CD14-positive monocyte (primary cell): Measurements from ENCODE around the gene MICALL2. TPM values are rescaled to one million over a fixed set of nuclear protein-coding genes. Genes with fewer than 3 reads are reported as not detected.

ENCODE experiments used
- DNase-seq, 3 donors: peaks; one replicate each; pipeline ENCODE4 v3.0.0-alpha.2; 2011 to 2022
- H2AFZ ChIP-seq: 2 replicates; pipeline ENCODE4 v1.6.0; 2012; ENCODE audit warnings: mild to moderate bottlenecking, low read depth, low read length, inconsistent platforms; ENCODE audit not compliant: insufficient read depth, poor library complexity, severe bottlenecking
- H3K27ac ChIP-seq, 2 donors: 1 replicate in 1 of 2; 2 replicates in 1 of 2; pipeline ENCODE4 v1.5.1; 2012 to 2013; ENCODE audit warnings: low read length in 2 of 2, control low read depth in 1 of 2, inconsistent platforms in 1 of 2, low read depth in 1 of 2, mild to moderate bottlenecking in 1 of 2
- H3K27me3 ChIP-seq, 2 donors: one replicate each; pipeline versions ENCODE4 v1.6.0 to v1.6.1; 2011 to 2013; ENCODE audit warnings: low read length in 2 of 2; ENCODE audit not compliant: control insufficient read depth in 2 of 2, insufficient read depth in 2 of 2
- H3K36me3 ChIP-seq, 2 donors: replicated peaks in 1 of 2; 1 replicate in 1 of 2; 2 replicates in 1 of 2; pipeline versions ENCODE4 v1.5.1 to v1.6.1; 2012 to 2013; ENCODE audit warnings: low read length in 2 of 2, control low read depth in 1 of 2, inconsistent platforms in 1 of 2, mild to moderate bottlenecking in 1 of 2; ENCODE audit not compliant: insufficient read depth in 2 of 2, control insufficient read depth in 1 of 2
- H3K4me1 ChIP-seq, 2 donors: 1 replicate in 1 of 2; 2 replicates in 1 of 2; pipeline versions ENCODE4 v1.5.1 to v1.6.1; 2012 to 2013; ENCODE audit warnings: low read length in 2 of 2, control low read depth in 1 of 2, inconsistent platforms in 1 of 2, mild to moderate bottlenecking in 1 of 2, moderate library complexity in 1 of 2; ENCODE audit not compliant: insufficient read depth in 2 of 2, control insufficient read depth in 1 of 2
- H3K4me2 ChIP-seq: replicated peaks from 2 replicates; pipeline ENCODE3; 2012; ENCODE audit warnings: low read length, moderate library complexity, mild to moderate bottlenecking; ENCODE audit not compliant: poor library complexity, severe bottlenecking; ENCODE audit errors: extremely low read depth
- H3K4me3 ChIP-seq, 3 experiments: fragments of 200-600 bp in 1 of 3; sonication (generic) in 1 of 3; replicated peaks in 1 of 3; 1 replicate in 2 of 3; 2 replicates in 1 of 3; pipeline ENCODE4 v1.5.1; 2011 to 2013; ENCODE audit warnings: low read length in 3 of 3, mild to moderate bottlenecking in 3 of 3, control low read depth in 2 of 3, low read depth in 2 of 3, inconsistent platforms in 1 of 3, moderate library complexity in 1 of 3
- H3K79me2 ChIP-seq: 2 replicates; pipeline ENCODE4 v1.6.0; 2012; ENCODE audit warnings: mild to moderate bottlenecking, control low read depth, inconsistent platforms, low read length, moderate library complexity; ENCODE audit not compliant: insufficient read depth
- H3K9ac ChIP-seq: 2 replicates; pipeline ENCODE4 v1.6.0; 2017; ENCODE audit warnings: low read length, mild to moderate bottlenecking; ENCODE audit not compliant: insufficient read depth, poor library complexity, severe bottlenecking
- H3K9me3 ChIP-seq, 2 donors: replicated peaks in 1 of 2; 1 replicate in 1 of 2; 2 replicates in 1 of 2; pipeline versions ENCODE4 v1.5.1 to v1.6.1; 2012 to 2013; ENCODE audit warnings: low read length in 2 of 2, control low read depth in 1 of 2; ENCODE audit not compliant: control insufficient read depth in 1 of 2, insufficient read depth in 1 of 2
- H4K20me1 ChIP-seq: 2 replicates; pipeline ENCODE4 v1.6.0; 2012; ENCODE audit warnings: mild to moderate bottlenecking, low read length, control low read depth, moderate library complexity; ENCODE audit not compliant: insufficient read depth
- H3K27ac Mint-ChIP-seq, 7 donors: one replicate each; pipeline ENCODE4 v1.8.0; 2020; ENCODE audit warnings: mild to moderate bottlenecking in 7 of 7, mixed read lengths in 7 of 7, moderate library complexity in 6 of 7, inconsistent platforms in 2 of 7
- H3K27me3 Mint-ChIP-seq, 3 donors: one replicate each; pipeline ENCODE4 v1.8.0; 2021 to 2022; ENCODE audit warnings: low read depth in 3 of 3, mild to moderate bottlenecking in 3 of 3, mixed read lengths in 3 of 3, moderate library complexity in 3 of 3, inconsistent platforms in 1 of 3
- H3K36me3 Mint-ChIP-seq, 2 donors: one replicate each; pipeline ENCODE4 v1.8.0; 2020; ENCODE audit warnings: mixed read lengths in 2 of 2, inconsistent platforms in 1 of 2, mild to moderate bottlenecking in 1 of 2
- H3K4me1 Mint-ChIP-seq: one replicate; pipeline ENCODE4 v1.8.0; 2020; ENCODE audit warnings: mild to moderate bottlenecking, mixed read lengths
- H3K4me3 Mint-ChIP-seq, 2 donors: one replicate each; pipeline ENCODE4 v1.8.0; 2020; ENCODE audit warnings: mild to moderate bottlenecking in 2 of 2, mixed read lengths in 2 of 2, moderate library complexity in 1 of 2
- H3K9me3 Mint-ChIP-seq, 7 donors: one replicate each; pipeline ENCODE4 v1.8.0; 2020 to 2022; ENCODE audit warnings: mixed read lengths in 7 of 7, mild to moderate bottlenecking in 6 of 7, moderate library complexity in 6 of 7, inconsistent platforms in 2 of 7
- CTCF ChIP-seq: fragments of 200-600 bp; IDR thresholded peaks from one replicate; pipeline ENCODE4 v1.8.0; 2022; ENCODE audit warnings: antibody characterized with exemption, mild to moderate bottlenecking
- WGBS: methylation state at CpG from one replicate; pipeline ENCODE4 v1.1.5; 2013; ENCODE audit warnings: missing lambda C conversion rate; ENCODE audit not compliant: insufficient coverage; 5-methylcytosine and 5-hydroxymethylcytosine counted together
- intact Hi-C, 2 donors: fragments of 100-400 bp; cut with micrococcal nuclease; formaldehyde crosslinking; loops; one replicate each; pipeline versions ENCODE4 v1.15.0 to v1.15.1; 2023
- polyA plus RNA-seq, 3 donors: library from polyadenylated mRNA; depleted of rRNA in 1 of 3; unstranded in 2 of 3; stranded (reverse) in 1 of 3; fragments of 300-500 nt in 2 of 3; fragments of >200 nt in 1 of 3; fragmentation: Illumina TruSeq in 2 of 3; gene quantifications; 1 replicate in 2 of 3; 2 replicates in 1 of 3; pipeline ENCODE4 v1.2.3, GENCODE V29; 2012 to 2021

MICALL2 gene
- polyA plus RNA-seq, 3 donors, result 0.14 to 7.2 (median 0.72) TPM

- peak overlapping the region in 1 of 7 donors; percentile 57 for H3K27ac Mint-ChIP-seq
- no peak overlapping the region for H3K9ac ChIP-seq
- H3K36me3 ChIP-seq, result no peaks in the 10 kb centered on the region
- H3K27me3 ChIP-seq, result no peaks in the 10 kb centered on the region
- no peak overlapping the region for H2AFZ ChIP-seq
- H3K27ac ChIP-seq, result no peak overlapping the region
- WGBS, result 91% methylated on average over 6 of the region's 10 CpGs
- no peaks in the 10 kb centered on the region for H3K4me1 ChIP-seq
- H3K9me3 Mint-ChIP-seq, result peaks cover 0 to 4% (median 0%) of the 10 kb centered on the region in 7 donors
- H4K20me1 ChIP-seq, result no peaks in the 10 kb centered on the region
- peaks cover 0 to 9% of the 10 kb centered on the region in 2 donors for H3K36me3 Mint-ChIP-seq
- no peak for TF ChIP-seq CTCF
- no peaks in the 10 kb centered on the region for H3K4me1 Mint-ChIP-seq
- no peak for DNase-seq
- no peaks in the 10 kb centered on the region for H3K9me3 ChIP-seq
- no peaks in the 10 kb centered on the region for H3K79me2 ChIP-seq
- no peak overlapping the region for H3K4me3 ChIP-seq
- no peak overlapping the region for H3K4me3 Mint-ChIP-seq
- intact Hi-C loops, result no loop called here
- no peak overlapping the region for H3K4me2 ChIP-seq
- H3K27me3 Mint-ChIP-seq, result no peaks in the 10 kb centered on the region
These were observed 18.6 kb downstream of the MICALL2 start for GRCh38 chr7:1440620-1441019.

GRCh38 chr7:1439373-1440363, 19.6 kb downstream of the MICALL2 start:
- no peaks in the 10 kb centered on the region for H3K27me3 Mint-ChIP-seq
- DNase-seq, result no peak
- Histone ChIP-seq H2AFZ (no peak overlapping the region), H3K27ac (no peak overlapping the region), H3K4me2 (no peak overlapping the region), H4K20me1 (no peaks in the 10 kb centered on the region), H3K9me3 (no peaks in the 10 kb centered on the region), H3K4me3 (no peak overlapping the region), H3K4me1 (no peaks in the 10 kb centered on the region), H3K79me2 (no peaks in the 10 kb centered on the region), H3K27me3 (no peaks in the 10 kb centered on the region), H3K9ac (no peak overlapping the region), H3K36me3 (no peaks in the 10 kb centered on the region)
- WGBS, result 84% methylated on average over 31 of the region's 31 CpGs
- no peak for TF ChIP-seq CTCF
- intact Hi-C loops, result loop anchor here in 1 of 2 donors (10.0 kb wide), 1 partner anchor 245 kb away; no protein-coding TSS in a partner anchor
- no peak overlapping the region for H3K4me3 Mint-ChIP-seq
- peaks cover 0 to 9% of the 10 kb centered on the region in 2 donors for H3K36me3 Mint-ChIP-seq
- no peak overlapping the region for H3K27ac Mint-ChIP-seq
- H3K9me3 Mint-ChIP-seq, result peaks cover 0 to 4% (median 0%) of the 10 kb centered on the region in 7 donors
- H3K4me1 Mint-ChIP-seq, result no peaks in the 10 kb centered on the region
